Neutrophil (primary cell): ENCODE results near the gene PFN3.
A peak's percentile ranks its signal among the peaks of the same experiment; 100 is the strongest.

Source experiments
- H3K27ac ChIP-seq: fragments of 200-600 bp; sonication (generic); 2 replicates; pipeline ENCODE4 v1.5.1; 2016; ENCODE audit warnings: mild to moderate bottlenecking, moderate library complexity
- H3K27me3 ChIP-seq: fragments of 200-600 bp; sonication (generic); 2 replicates; pipeline ENCODE4 v1.6.0; 2016; ENCODE audit warnings: mild to moderate bottlenecking
- H3K36me3 ChIP-seq: fragments of 200-600 bp; sonication (generic); 2 replicates; pipeline ENCODE4 v1.5.1; 2017
- H3K4me1 ChIP-seq, 2 experiments: fragments of 200-600 bp in 1 of 2; sonication (generic) in 1 of 2; 1 replicate in 1 of 2; 2 replicates in 1 of 2; pipeline versions ENCODE4 v1.5.1 to v1.6.1; 2013 to 2016; ENCODE audit warnings: low read depth in 1 of 2, low read length in 1 of 2, mild to moderate bottlenecking in 1 of 2, moderate library complexity in 1 of 2; ENCODE audit not compliant: control insufficient read depth in 1 of 2, insufficient read depth in 1 of 2
- H3K4me3 ChIP-seq, 2 experiments: fragments of 200-600 bp in 1 of 2; sonication (generic) in 1 of 2; 1 replicate in 1 of 2; 2 replicates in 1 of 2; pipeline ENCODE4 v1.5.1; 2013 to 2016; ENCODE audit warnings: low read depth in 1 of 2, low read length in 1 of 2, mild to moderate bottlenecking in 1 of 2, moderate library complexity in 1 of 2
- H3K9me3 ChIP-seq: fragments of 200-600 bp; sonication (generic); 2 replicates; pipeline ENCODE4 v1.5.1; 2016
- TF ChIP-seq, protein P1 (sequence below): fragments of 200-600 bp; sonication (generic); IDR thresholded peaks from 2 replicates; pipeline ENCODE4 v1.5.1; 2016; ENCODE audit warnings: antibody characterized with exemption

The PFN3 gene

DNA sequence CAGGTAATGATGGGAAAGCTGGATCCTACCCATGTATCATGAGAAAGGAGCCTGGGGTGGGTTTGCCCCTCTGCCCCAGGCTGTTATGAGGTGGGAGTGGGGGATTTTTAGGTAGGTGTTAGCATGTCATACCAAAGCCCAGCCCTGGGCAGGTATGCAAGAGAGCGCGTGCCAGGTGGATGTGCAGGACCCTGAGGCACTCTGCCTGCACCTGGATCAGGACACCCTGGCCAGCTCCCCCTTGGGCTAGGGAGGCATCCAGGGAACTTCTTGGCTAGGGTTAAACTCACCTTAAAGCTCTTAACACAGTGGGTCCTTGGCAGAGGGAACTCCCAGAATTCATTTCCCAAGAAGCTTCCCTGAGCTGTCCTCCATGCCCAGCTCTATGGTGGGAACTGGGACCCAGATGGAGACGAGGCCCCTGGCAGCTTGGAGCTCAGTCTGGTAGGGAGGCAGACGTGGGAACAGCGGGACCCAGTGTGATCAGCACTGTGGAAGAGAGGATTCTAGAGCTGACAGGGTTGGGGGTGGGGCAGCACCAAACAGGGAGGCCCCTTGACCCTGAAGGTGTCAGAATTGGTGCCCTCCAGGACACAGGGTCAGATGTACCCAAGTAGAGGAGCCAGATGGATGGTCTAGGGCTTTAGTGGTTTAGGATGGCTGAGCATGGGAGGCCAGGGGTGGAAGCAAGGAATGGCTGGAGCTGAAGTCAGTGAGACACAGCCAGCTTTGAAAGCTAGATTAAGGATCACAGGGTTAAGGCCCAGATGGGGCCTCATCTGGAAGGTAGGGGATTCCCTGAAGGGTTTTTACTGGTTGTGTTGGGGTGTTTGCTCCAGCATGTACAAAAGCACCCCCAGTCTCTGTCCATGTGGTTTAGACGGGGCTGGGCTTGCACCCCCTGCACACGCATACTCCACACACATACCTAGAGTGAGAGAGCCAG is 43.9 kb upstream of the PFN3 start:
- TF ChIP-seq, protein P1, sequence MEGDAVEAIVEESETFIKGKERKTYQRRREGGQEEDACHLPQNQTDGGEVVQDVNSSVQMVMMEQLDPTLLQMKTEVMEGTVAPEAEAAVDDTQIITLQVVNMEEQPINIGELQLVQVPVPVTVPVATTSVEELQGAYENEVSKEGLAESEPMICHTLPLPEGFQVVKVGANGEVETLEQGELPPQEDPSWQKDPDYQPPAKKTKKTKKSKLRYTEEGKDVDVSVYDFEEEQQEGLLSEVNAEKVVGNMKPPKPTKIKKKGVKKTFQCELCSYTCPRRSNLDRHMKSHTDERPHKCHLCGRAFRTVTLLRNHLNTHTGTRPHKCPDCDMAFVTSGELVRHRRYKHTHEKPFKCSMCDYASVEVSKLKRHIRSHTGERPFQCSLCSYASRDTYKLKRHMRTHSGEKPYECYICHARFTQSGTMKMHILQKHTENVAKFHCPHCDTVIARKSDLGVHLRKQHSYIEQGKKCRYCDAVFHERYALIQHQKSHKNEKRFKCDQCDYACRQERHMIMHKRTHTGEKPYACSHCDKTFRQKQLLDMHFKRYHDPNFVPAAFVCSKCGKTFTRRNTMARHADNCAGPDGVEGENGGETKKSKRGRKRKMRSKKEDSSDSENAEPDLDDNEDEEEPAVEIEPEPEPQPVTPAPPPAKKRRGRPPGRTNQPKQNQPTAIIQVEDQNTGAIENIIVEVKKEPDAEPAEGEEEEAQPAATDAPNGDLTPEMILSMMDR, result no peak
- Histone ChIP-seq H3K36me3 (peaks cover 56% of the 10 kb centered on the region), H3K4me1 (peaks cover 68 to 80% of the 10 kb centered on the region in 2 experiments)

DNA sequence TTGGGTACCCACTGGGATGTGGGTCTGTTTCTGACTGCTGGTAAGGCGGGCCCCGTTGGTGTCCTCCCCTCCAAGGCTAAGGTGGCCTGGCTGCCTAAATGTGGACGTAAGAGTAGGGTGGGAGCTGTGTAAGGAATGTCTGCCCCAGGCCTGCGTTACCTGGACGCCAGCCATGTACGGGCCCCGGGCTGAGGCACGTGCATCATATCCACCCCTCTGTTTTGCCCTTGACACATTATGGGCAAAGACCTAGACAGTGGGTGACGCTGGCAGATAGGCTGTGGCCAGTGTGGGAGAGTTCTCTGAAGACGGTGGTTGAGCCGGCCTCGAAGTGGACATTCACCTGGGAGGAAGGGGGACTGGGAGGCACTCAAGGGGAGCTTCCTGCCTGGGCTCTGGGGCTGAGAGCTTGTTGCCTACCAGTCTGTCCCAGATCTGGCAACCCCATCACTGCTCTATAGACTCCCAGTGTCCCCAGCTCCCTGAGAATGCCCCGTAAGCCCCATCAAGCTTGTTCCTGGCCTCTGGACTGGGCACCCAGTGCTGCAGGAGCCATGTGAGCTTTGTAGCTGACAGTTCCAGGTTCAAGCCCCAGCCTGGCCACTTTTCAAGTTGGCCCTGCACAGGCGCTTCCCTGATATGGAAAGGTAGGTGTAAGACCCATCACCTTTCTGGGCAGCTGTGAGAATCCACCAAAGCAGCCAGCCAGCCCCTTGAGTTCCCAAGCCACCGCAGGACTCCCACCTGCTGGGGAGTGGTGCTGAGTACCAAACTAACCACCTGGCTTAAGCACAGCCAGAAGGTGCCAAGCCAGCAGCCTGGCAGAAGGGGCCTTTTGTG is 42.9 kb upstream of the PFN3 start:
- Histone ChIP-seq H3K9me3 (no peaks in the 10 kb centered on the region), H3K36me3 (peaks cover 66% of the 10 kb centered on the region), H3K4me1 (peaks cover 66 to 76% of the 10 kb centered on the region in 2 experiments), H3K27me3 (no peaks in the 10 kb centered on the region), H3K27ac (peak overlapping the region; percentile 98), H3K4me3 (no peak overlapping the region)
- TF ChIP-seq, protein P1, result no peak

More for the DNA sequence above, 43.9 kb upstream of the PFN3 start:
- no peak overlapping the region for H3K4me3 ChIP-seq
- H3K27me3 ChIP-seq, result peaks cover 9% of the 10 kb centered on the region
- no peaks in the 10 kb centered on the region for H3K9me3 ChIP-seq
- H3K27ac ChIP-seq, result peak overlapping the region; percentile 98

DNA sequence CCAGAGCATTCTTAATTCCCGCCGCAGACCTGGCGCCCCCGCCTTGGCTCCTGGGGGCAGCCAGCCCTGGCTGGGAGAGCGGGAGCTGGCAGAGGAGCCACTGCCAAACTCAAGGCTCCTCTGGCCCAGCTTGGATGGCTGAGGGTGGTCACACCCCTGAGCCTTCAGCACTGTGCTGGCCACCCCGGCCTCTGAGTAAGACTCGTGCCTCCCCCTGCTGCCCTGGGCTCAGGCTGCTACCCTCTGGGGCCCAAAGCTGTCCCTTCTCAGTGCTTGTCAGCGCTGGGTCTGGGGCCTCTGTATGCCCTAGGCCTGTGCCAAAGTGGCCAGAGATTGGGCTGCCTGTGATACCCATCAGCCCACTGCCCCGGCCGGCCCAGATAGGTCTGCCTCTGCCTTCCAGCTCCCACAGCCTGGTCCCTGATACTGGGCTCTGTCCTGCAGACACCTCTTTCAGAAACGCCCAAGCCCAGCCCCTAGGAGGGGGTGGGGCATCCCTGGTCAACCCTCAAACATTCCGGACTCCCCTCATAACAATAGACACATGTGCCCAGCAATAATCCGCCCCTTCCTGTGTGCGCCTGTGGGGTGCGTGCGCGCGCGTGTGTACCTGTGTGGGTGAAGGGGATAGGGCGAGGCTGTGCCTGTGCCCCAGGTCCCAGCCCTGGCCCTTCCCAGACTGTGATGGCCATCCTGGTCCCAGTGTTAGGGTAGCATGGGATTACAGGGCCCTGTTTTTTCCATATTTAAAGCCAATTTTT is 41.8 kb upstream of the PFN3 start:
- Histone ChIP-seq H3K36me3 (peaks cover 77% of the 10 kb centered on the region), H3K27ac (peak overlapping the region; percentile 98), H3K9me3 (no peaks in the 10 kb centered on the region), H3K4me3 (no peak overlapping the region), H3K27me3 (no peaks in the 10 kb centered on the region), H3K4me1 (peaks cover 65 to 67% of the 10 kb centered on the region in 2 experiments)
- TF ChIP-seq, protein P1, result no peak

DNA sequence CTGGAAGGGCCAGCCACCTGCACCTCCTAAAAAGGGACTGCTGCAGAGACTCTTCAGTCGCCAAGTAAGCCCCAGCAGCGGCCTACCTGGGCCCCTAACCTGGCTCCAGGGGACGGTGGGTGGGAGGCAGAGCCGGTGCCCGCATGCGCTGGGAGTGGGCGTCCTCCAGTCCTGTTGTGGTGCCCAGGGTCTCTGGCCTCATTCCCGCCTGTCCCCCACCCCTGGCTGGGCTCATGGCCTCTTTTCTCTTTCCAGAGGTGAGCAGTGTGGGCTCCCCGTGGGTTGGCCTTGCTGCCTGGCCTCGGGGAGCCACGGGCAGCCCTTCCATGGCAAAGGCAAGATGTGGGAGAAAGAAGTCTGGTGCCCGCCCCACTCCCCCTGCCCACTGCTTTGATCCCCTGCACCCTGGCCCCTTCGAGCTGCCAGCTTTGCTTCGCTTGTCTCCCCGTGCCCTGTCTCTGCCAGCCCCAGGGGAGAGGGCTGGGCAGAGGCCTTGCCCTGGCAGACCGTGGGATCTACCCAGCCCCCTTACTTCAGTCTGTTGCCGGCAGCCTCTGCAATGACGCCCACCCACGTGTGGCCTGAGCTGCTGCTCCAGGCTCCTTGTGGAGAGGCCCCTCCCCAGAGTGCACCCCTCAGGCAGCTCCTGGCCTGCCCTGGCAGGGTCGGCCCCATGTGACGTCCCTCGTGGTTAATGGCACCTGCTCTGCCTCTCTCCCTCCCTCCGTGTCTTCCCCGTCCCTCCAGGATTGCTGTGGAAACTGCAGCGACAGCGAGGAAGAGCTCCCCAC is 40.7 kb upstream of the PFN3 start:
- no peaks in the 10 kb centered on the region for H3K27me3 ChIP-seq
- H3K4me3 ChIP-seq, result no peak overlapping the region
- TF ChIP-seq, protein P1, result no peak
- peak overlapping the region; percentile 98 for H3K27ac ChIP-seq
- H3K4me1 ChIP-seq, result peaks cover 65 to 67% of the 10 kb centered on the region in 2 experiments
- no peaks in the 10 kb centered on the region for H3K9me3 ChIP-seq
- H3K36me3 ChIP-seq, result peaks cover 88% of the 10 kb centered on the region
